HL-60/S4 (cell line): ENCODE results near the gene ASB7.
"Not testable (repeated sequence)": the region's sequence is repeated elsewhere in the genome, so short reads cannot be mapped to it uniquely, and the experiment has no call there.

Experiments used
- in situ Hi-C: fragments of 300-500 bp; cut with MboI; formaldehyde crosslinking; loops from 2 replicates; pipeline ENCODE4 v1.14.3; 2022; ENCODE audit warnings: low sequenced_read_pairs

ASB7 gene

DNA sequence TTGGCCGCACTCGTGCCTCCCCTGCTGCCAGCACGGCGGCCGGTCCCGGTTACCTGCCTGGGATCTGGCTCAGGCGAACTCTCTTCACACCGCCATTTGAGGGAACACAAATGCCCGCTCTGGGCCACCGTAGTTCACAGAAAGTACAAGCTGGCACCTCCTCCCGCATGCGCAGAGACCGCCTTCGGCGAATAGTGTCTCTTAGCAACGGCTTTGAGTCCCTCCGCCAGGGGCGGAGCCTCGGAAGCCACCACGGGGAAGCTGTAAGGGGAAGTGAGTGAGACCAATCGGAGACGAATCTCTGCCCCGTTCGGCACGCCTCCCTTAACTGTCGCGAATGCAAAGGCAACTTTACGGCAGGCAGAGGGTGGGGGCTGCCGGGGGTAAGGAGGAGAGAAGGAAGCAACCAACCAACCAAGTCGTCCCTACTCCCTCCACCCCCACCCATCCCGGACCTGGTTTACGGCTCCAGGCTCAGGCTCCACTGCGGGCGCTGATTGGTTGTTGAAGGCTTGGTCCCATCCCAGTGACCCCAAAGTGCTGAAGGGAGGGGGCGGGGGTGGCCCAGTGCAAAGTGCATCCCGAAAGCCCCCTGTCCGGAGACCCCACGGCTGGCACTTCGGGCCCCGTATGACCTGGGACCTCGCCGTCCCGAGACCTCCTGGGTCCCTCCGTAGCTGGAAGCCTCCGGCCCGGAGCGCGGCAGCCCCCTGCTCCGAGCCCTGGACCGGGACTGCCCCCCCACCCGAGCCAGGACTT lies at the start of gene ASB7, which contains the start of gene LINS1:
TSS of gene ASB7 (plus strand) at position 526 of the 759 bp plus-strand sequence. CDS start 9,628 bp downstream, outside the sequence.
TSS of gene LINS1 (minus strand) at position 121 of the 759 bp plus-strand sequence. CDS start 21,342 bp downstream, outside the sequence.
- in situ Hi-C loops, result no loop called here

- in situ Hi-C loops, result no loop called here
Observed at GRCh38 chr15:100553468-100553867, 48.9 kb upstream of the ASB7 start.

GRCh38 chr15:100558771-100559254 lies 43.6 kb upstream of the ASB7 start:
- in situ Hi-C loops, result no loop called here

- in situ Hi-C loops, result no loop called here
Observed at GRCh38 chr15:100559330-100559729, 43.1 kb upstream of the ASB7 start.

DNA sequence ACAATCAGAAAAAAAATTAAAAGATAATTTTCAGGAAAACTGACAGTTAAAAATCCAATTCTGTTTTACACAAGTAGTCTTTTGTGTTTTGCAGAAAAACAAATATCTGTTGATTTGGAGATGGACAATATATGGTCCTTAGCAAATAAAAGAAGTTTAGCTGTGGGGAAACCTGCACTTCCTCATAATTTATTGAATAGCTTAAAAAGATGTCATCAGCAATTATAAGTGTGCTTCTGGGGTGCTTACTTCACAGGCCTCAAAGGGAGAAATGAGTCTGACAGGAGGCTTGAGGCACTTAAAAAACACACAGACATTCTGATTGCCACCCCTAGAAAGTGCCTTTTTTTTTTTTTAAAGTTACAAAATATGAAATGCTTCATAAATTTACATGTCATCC lies 42.1 kb upstream of the ASB7 start:
- in situ Hi-C loops, result no loop called here

DNA sequence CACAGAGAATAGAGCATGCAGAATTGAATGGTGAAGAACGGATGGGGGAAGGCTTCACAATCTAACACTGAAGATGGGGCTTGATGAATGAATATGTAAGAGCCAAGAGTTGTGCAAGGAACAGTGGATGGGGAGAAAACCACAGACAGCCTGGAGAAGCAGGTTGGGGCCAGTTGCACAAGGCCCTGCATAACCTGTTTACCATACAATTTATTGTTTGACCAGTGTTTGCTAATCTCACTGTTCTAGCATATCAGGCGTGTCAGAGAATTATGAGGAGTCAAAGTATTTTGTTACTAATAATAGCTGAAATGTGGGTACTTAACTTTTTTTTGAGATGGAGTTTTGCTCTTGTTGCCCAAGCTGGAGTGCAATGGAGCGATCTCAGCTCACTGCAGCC lies 36.8 kb upstream of the ASB7 start:
- in situ Hi-C loops, result no loop called here

DNA sequence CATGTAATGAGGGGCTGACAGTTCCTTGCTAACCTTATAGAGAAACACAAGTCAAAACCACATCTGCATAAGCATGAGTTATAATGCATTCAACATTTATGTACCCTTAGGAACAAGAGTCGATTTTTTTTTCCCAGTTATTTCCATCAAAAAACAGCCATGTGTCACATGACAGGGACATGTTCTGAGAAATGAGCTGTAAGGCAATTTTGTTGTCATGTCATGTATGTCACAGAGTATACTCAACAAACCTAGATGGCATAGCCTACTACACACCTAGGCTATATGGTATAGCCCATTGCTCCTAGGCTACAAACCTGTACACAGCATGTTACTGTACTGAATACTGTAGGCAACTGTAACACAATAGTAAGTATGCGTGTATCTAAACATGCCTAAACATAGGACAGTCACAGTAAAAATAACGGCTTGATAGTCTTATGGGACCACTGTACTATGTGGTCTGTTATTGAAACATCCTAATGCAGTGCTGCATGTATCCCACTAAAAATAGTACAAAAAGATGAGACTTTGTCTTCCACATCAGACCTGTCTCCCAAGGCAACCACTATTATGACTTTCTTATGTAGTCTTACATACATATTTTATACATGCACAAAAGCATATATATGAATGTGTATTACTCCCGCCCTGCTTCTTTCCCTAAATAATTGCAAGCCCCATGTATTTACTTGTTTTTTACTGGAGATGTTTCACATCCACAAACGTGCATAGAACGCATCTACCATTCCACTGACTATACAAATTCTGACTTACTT lies 35.4 kb upstream of the ASB7 start:
- in situ Hi-C loops, result no loop called here

DNA sequence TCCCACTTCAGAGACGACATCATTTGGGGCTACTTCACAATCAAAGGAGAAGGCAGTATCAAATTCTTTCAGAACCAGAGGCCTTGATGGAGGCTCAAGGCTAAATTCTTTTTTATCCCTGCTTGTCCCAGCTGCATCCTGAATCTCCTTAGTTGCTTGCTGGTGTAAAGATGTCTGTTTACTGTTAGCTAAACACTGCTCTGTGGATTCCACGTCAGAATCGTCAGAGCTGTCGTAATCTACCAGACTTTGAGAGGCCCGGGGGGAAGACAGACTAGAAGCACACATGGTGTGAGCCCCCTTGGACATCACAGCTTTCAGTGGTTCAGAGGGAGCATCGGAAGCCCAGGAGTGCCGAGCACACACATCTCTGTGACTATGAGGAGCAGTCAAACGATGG lies 33.0 kb upstream of the ASB7 start:
- in situ Hi-C loops, result no loop called here

GRCh38 chr15:100570275-100570674 lies 32.1 kb upstream of the ASB7 start:
- in situ Hi-C loops, result no loop called here

DNA sequence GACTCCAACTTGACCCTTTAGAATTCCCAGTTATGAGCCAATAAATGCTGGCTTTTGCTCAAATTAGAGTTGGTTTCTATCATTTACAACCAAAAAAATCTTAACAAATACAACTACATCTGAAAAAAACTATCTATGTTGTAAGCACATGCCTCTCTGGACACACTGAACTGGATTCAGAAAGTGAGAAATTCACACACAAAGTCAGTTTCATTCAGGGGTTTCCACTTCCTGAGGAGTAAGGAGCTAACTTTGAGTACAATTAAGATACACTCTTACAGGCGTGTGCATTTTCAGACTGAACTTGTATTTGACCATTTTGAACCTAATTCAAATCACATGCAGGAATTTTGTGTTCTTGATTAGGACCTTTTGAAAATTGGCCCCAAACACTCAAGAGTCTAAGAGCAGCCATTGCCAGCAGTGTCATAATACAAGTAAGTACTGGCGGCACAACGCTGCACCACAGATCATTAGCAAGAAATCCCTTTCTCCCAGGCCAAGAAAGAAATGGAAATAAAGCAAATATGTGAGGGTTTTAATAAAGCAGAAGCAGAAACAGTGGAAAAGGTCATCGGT lies 31.6 kb upstream of the ASB7 start:
- in situ Hi-C loops, result no loop called here

- in situ Hi-C loops, result no loop called here
Observed at GRCh38 chr15:100571592-100572167, 30.7 kb upstream of the ASB7 start.

- in situ Hi-C loops, result no loop called here
Observed at GRCh38 chr15:100572362-100572983, 29.9 kb upstream of the ASB7 start.

DNA sequence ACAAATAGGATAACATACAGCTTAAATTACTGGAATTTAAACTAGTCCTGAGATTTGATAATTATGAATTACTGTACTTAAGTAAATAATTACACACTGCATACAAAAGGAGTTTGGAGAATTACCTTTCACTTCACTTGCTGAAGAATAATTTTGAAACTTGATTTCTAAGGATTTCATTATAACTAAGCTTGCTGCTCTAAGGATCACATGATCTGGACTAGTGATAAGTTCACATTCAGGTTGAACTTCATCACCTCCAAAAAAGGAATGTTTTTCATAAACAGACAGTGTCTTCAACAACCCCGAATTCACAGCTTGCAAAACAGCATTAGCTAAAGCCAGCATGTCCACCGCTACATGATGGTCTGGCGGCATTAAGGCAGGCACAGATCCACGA lies 28.9 kb upstream of the ASB7 start:
- in situ Hi-C loops, result no loop called here

DNA sequence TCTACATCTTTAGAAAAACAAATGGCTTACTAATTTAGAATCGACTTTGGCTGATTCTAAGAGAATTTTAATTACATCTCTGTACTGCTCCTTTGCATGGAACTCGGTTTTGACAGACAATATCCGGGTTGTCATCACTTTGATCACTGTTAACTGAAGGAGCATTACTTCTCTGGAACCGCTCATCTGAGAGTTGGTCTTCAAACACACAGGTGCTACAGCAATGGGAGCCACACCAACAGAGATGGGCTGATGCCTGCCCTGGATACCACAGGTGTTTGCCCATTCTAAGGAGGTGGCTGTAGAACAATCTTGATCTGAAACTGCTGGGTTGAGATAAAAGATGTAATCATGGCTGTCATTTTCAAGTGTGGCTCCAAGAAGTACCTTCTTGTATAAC lies 22.0 kb upstream of the ASB7 start:
- in situ Hi-C loops, result no loop called here

GRCh38 chr15:100588638-100589242 lies 13.6 kb upstream of the ASB7 start:
- in situ Hi-C loops, result no loop called here

GRCh38 chr15:100591163-100591562 lies 11.2 kb upstream of the ASB7 start:
- in situ Hi-C loops, result not testable (repeated sequence)

- in situ Hi-C loops, result no loop called here
Observed at GRCh38 chr15:100591835-100592234, 10.6 kb upstream of the ASB7 start.

DNA sequence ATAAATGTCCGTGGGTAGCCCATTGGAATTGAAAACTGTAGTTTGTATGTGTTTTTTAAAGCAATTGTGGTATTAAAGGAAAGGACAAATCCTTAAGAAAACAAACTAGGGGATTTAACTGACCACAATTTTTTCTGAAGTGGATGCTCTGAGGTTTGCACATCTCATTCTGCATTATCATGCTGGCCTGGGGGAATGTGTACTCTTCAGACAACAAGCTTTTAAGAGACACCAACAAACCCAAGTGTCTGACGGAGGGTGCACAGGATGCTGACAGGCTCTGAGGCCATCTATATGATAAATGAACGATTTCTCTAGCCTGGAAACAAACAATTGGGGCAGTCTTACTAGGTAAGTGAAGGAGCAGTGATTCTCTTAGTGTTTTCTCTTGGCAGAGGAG lies 9.5 kb upstream of the ASB7 start:
- in situ Hi-C loops, result no loop called here

GRCh38 chr15:100593431-100593830 lies 9.0 kb upstream of the ASB7 start:
- in situ Hi-C loops, result no loop called here

DNA sequence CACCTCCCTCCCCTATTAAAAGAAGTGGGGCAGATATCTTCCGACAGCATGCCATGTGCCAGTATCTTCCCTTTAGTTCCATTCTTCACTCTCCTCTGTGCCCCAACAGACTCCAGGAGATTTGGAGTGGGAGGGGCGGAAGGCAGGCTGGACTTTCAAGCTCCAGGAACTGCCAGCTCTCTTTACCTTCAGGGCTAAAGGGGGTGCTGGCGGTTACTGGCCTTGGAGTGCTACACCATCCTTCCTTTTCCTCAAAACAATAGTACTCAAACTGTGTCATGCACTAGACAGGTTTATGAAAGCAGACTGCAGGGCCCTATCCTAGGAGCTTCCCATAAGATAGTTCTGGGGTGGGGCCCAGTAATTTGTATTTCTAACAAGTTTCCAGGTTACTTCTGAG lies 6.4 kb upstream of the ASB7 start:
- in situ Hi-C loops, result no loop called here
